Common myeloid progenitor, CD34-positive (primary cell): ENCODE results near the gene GYS1.

Experiments used
- CTCF ChIA-PET: fragments of 350-600 bp; sonication (Branson Sonifier 250); formaldehyde crosslinking; loops from one replicate; lab custom pipeline; 2021; ENCODE audit warnings: antibody characterized with exemption; lab: Charles Lee
- POLR2A ChIA-PET: fragments of 350-600 bp; sonication (Branson Sonifier 250); formaldehyde crosslinking; loops from one replicate; lab custom pipeline; 2021; ENCODE audit warnings: antibody characterized with exemption; lab: Charles Lee
- DNase-seq, 3 donors: peaks; one replicate each; pipeline versions ENCODE4 v3.0.0 to v3.0.0-alpha.2; 2013
- H3K27ac ChIP-seq, 2 experiments: 1 replicate in 1 of 2; 2 replicates in 1 of 2; pipeline ENCODE4 v1.7.0; 2013; ENCODE audit warnings: inconsistent platforms in 2 of 2, low read length in 2 of 2, mild to moderate bottlenecking in 2 of 2, low read depth in 1 of 2, moderate library complexity in 1 of 2; ENCODE audit not compliant: severe bottlenecking in 2 of 2, insufficient read depth in 1 of 2, poor library complexity in 1 of 2
- H3K27me3 ChIP-seq, 5 experiments: replicated peaks in 2 of 5; 1 replicate in 3 of 5; 2 replicates in 2 of 5; pipeline versions ENCODE4 v1.6.1 to v1.7.0; 2013; ENCODE audit warnings: low read length in 4 of 5, mild to moderate bottlenecking in 2 of 5, moderate library complexity in 2 of 5, inconsistent platforms in 1 of 5; ENCODE audit not compliant: insufficient read depth in 5 of 5, control insufficient read depth in 4 of 5
- H3K36me3 ChIP-seq, 4 experiments: 1 replicate in 2 of 4; 2 replicates in 2 of 4; pipeline versions ENCODE4 v1.6.1 to v1.7.0; 2013; ENCODE audit warnings: low read length in 3 of 4, control low read depth in 1 of 4, mild to moderate bottlenecking in 1 of 4; ENCODE audit not compliant: control insufficient read depth in 4 of 4, insufficient read depth in 4 of 4
- H3K4me1 ChIP-seq, 4 experiments: 1 replicate in 3 of 4; 2 replicates in 1 of 4; pipeline versions ENCODE4 v1.6.1 to v1.7.1; 2013; ENCODE audit warnings: low read length in 3 of 4, mild to moderate bottlenecking in 3 of 4, control low read depth in 1 of 4, inconsistent platforms in 1 of 4, moderate library complexity in 1 of 4; ENCODE audit not compliant: control insufficient read depth in 4 of 4, insufficient read depth in 4 of 4; ENCODE audit errors: control extremely low read depth in 1 of 4
- H3K4me3 ChIP-seq, 7 experiments: 1 replicate in 4 of 7; 2 replicates in 3 of 7; pipeline versions ENCODE4 v1.5.1 to v1.7.0; 2013; ENCODE audit warnings: mild to moderate bottlenecking in 7 of 7, low read length in 6 of 7, moderate library complexity in 6 of 7, inconsistent platforms in 2 of 7, low read depth in 2 of 7, control low read depth in 1 of 7; ENCODE audit not compliant: insufficient read depth in 4 of 7, control insufficient read depth in 1 of 7; ENCODE audit errors: extremely low read depth in 1 of 7
- H3K9me3 ChIP-seq, 5 experiments: 1 replicate in 4 of 5; 2 replicates in 1 of 5; pipeline versions ENCODE4 v1.6.1 to v1.7.1; 2013; ENCODE audit warnings: low read length in 4 of 5, mild to moderate bottlenecking in 2 of 5, inconsistent platforms in 1 of 5, low read depth in 1 of 5, moderate library complexity in 1 of 5; ENCODE audit not compliant: control insufficient read depth in 4 of 5, insufficient read depth in 2 of 5; ENCODE audit errors: control extremely low read depth in 1 of 5
- WGBS: methylation state at CpG from one replicate; pipeline ENCODE4 v1.1.5; 2013; ENCODE audit not compliant: insufficient coverage; 5-methylcytosine and 5-hydroxymethylcytosine counted together

Gene GYS1

GRCh38 chr19:48945817-48946216 lies 47.3 kb downstream of the GYS1 start:
- 100% methylated on average over 1 of the region's 2 CpGs for WGBS
- Histone ChIP-seq H3K4me1 (no peaks in the 10 kb centered on the region), H3K36me3 (no peaks in the 10 kb centered on the region), H3K27ac (no peak overlapping the region), H3K9me3 (peaks cover 0 to 13% (median 10%) of the 10 kb centered on the region in 5 experiments), H3K27me3 (no peaks in the 10 kb centered on the region), H3K4me3 (no peak overlapping the region)
- POLR2A ChIA-PET = no interaction called here
- CTCF ChIA-PET = no interaction called here
- no peak for DNase-seq

GRCh38 chr19:48945415-48945814 lies 47.7 kb downstream of the GYS1 start:
- Histone ChIP-seq H3K4me1 (no peaks in the 10 kb centered on the region), H3K27me3 (no peaks in the 10 kb centered on the region), H3K27ac (no peak overlapping the region), H3K4me3 (no peak overlapping the region), H3K36me3 (no peaks in the 10 kb centered on the region), H3K9me3 (peaks cover 0 to 15% (median 10%) of the 10 kb centered on the region in 5 experiments)
- no peak for DNase-seq
- ChIA-PET POLR2A (no interaction called here), CTCF (interaction anchor here (0.6 to 1.2 kb wide), 2 partner anchors 8 to 43 kb away, joined by 3 to 6 read pairs; no protein-coding TSS in a partner anchor)
- WGBS = 97% methylated on average over 4 of the region's 5 CpGs

- ChIA-PET POLR2A (interaction anchor here (0.7 kb wide), 1 partner anchor 90 kb away, joined by 4 read pairs; no protein-coding TSS in a partner anchor), CTCF (interaction anchor here (1.2 to 2.3 kb wide), 2 partner anchors 10 to 15 kb away, joined by 4 to 11 read pairs; partner anchors contain the start of gene DHDH)
- WGBS = 100% methylated on average over 3 of the region's 6 CpGs
Measured at GRCh38 chr19:48943081-48943480, 50.0 kb downstream of the GYS1 start.

GRCh38 chr19:48940902-48941301 lies 52.2 kb downstream of the GYS1 start:
- CTCF ChIA-PET = interaction anchor here (0.6 to 1.4 kb wide), 3 partner anchors 8 to 17 kb away, joined by 3 to 6 read pairs (median 3); no protein-coding TSS in a partner anchor
- Histone ChIP-seq H3K27ac (no peak overlapping the region), H3K9me3 (peaks cover 0 to 7% (median 0%) of the 10 kb centered on the region in 5 experiments), H3K4me1 (no peaks in the 10 kb centered on the region), H3K4me3 (no peak overlapping the region), H3K27me3 (no peaks in the 10 kb centered on the region), H3K36me3 (no peaks in the 10 kb centered on the region)
- POLR2A ChIA-PET = no interaction called here
- 100% methylated on average over 3 of the region's 5 CpGs for WGBS
- no peak for DNase-seq

More at GRCh38 chr19:48943081-48943480, 50.0 kb downstream of the GYS1 start:
- Histone ChIP-seq H3K9me3 (peaks cover 0 to 14% (median 10%) of the 10 kb centered on the region in 5 experiments), H3K36me3 (no peaks in the 10 kb centered on the region), H3K27ac (no peak overlapping the region), H3K4me1 (no peaks in the 10 kb centered on the region), H3K27me3 (no peaks in the 10 kb centered on the region), H3K4me3 (no peak overlapping the region)
- DNase-seq = no peak

GRCh38 chr19:48938256-48938655 lies 54.9 kb downstream of the GYS1 start:
- H3K36me3 ChIP-seq = no peaks in the 10 kb centered on the region
- H3K9me3 ChIP-seq = peaks cover 0 to 7% (median 0%) of the 10 kb centered on the region in 5 experiments
- H3K4me1 ChIP-seq = peaks cover 0 to 10% (median 7%) of the 10 kb centered on the region in 4 experiments
- DNase-seq = no peak
- WGBS = 91% methylated on average over 4 of the region's 7 CpGs
- H3K27me3 ChIP-seq = peaks cover 0 to 6% (median 0%) of the 10 kb centered on the region in 5 experiments
- no peak overlapping the region for H3K4me3 ChIP-seq
- H3K27ac ChIP-seq = no peak overlapping the region
- POLR2A ChIA-PET = no interaction called here
- CTCF ChIA-PET = no interaction called here

- peaks cover 0 to 14% (median 11%) of the 10 kb centered on the region in 4 experiments for H3K4me1 ChIP-seq
- H3K4me3 ChIP-seq = no peak overlapping the region
- CTCF ChIA-PET = no interaction called here
- H3K27me3 ChIP-seq = peaks cover 0 to 11% (median 6%) of the 10 kb centered on the region in 5 experiments
- peaks cover 0 to 4% (median 0%) of the 10 kb centered on the region in 5 experiments for H3K9me3 ChIP-seq
- POLR2A ChIA-PET = interaction anchor here (0.6 kb wide), 1 partner anchor 9 kb away, joined by 3 read pairs; no protein-coding TSS in a partner anchor
- no peak for DNase-seq
- WGBS = 98% methylated on average over 25 of the region's 25 CpGs
- no peak overlapping the region for H3K27ac ChIP-seq
- H3K36me3 ChIP-seq = no peaks in the 10 kb centered on the region
Measured at GRCh38 chr19:48935864-48936263, 57.2 kb downstream of the GYS1 start.

GRCh38 chr19:48934837-48935236 lies 58.3 kb downstream of the GYS1 start:
- no peaks in the 10 kb centered on the region for H3K36me3 ChIP-seq
- peaks cover 0 to 11% (median 6%) of the 10 kb centered on the region in 5 experiments for H3K27me3 ChIP-seq
- no peak overlapping the region for H3K4me3 ChIP-seq
- WGBS = 94% methylated on average over 14 of the region's 19 CpGs
- peak; percentile 8 to 22 (median 20) for DNase-seq
- peaks cover 0 to 14% (median 11%) of the 10 kb centered on the region in 4 experiments for H3K4me1 ChIP-seq
- POLR2A ChIA-PET = interaction anchor here (0.6 kb wide), 1 partner anchor 36 kb away, joined by 6 read pairs; no protein-coding TSS in a partner anchor
- no peaks in the 10 kb centered on the region for H3K9me3 ChIP-seq
- no peak overlapping the region for H3K27ac ChIP-seq
- CTCF ChIA-PET = interaction anchor here (1.0 kb wide), 2 partner anchors 33 to 59 kb away, joined by 3 read pairs; partner anchors contain the start of gene RUVBL2
